Subcutaneous abdominal adipose tissue (tissue), 5 donors: ENCODE measurements around the gene TUBB8.
A peak's percentile ranks its signal among the peaks of the same experiment; 100 is the strongest.
"Not testable (repeated sequence)": the region's sequence is repeated elsewhere in the genome, so short reads cannot be mapped to it uniquely, and the experiment has no call there.

Experiments used
- H3K27ac ChIP-seq: one replicate; pipeline ENCODE4 v1.7.0; 2013; ENCODE audit warnings: low read depth, mild to moderate bottlenecking, inconsistent platforms, low read length, moderate library complexity
- H3K27me3 ChIP-seq, 5 donors: one replicate each; pipeline ENCODE4 v1.7.0; 2013; ENCODE audit warnings: low read length in 5 of 5, inconsistent platforms in 1 of 5; ENCODE audit not compliant: control insufficient read depth in 5 of 5, insufficient read depth in 4 of 5
- H3K36me3 ChIP-seq, 5 donors: one replicate each; pipeline ENCODE4 v1.7.0; 2013; ENCODE audit warnings: low read length in 5 of 5; ENCODE audit not compliant: control insufficient read depth in 5 of 5, insufficient read depth in 5 of 5
- H3K4me1 ChIP-seq, 5 donors: one replicate each; pipeline ENCODE4 v1.7.0; 2013; ENCODE audit warnings: low read length in 5 of 5, mild to moderate bottlenecking in 3 of 5, moderate library complexity in 1 of 5; ENCODE audit not compliant: control insufficient read depth in 5 of 5, insufficient read depth in 5 of 5
- H3K4me3 ChIP-seq, 5 donors: one replicate each; pipeline ENCODE4 v1.7.0; 2013; ENCODE audit warnings: low read length in 5 of 5, low read depth in 1 of 5
- H3K9ac ChIP-seq, 5 donors: one replicate each; pipeline ENCODE4 v1.7.0; 2013; ENCODE audit warnings: low read length in 5 of 5, mild to moderate bottlenecking in 4 of 5, moderate library complexity in 3 of 5
- H3K9me3 ChIP-seq, 5 donors: one replicate each; pipeline ENCODE4 v1.7.0; 2013; ENCODE audit warnings: low read length in 5 of 5; ENCODE audit not compliant: control insufficient read depth in 5 of 5
- donor health status: healthy.
- donor health status: healthy.
- donor health status: healthy.
- donor health status: healthy.
- donor health status: healthy.

The TUBB8 gene

GRCh38 chr10:87177-88080, 38.3 kb upstream of the TUBB8 start:
- Histone ChIP-seq H3K4me1 (peaks cover 0 to 4% (median 0%) of the 10 kb centered on the region in 5 donors), H3K4me3 (no peak overlapping the region), H3K27me3 (peaks cover 0 to 3% (median 0%) of the 10 kb centered on the region in 5 donors), H3K9ac (no peak overlapping the region), H3K27ac (no peak overlapping the region), H3K9me3 (no peaks in the 10 kb centered on the region), H3K36me3 (no peaks in the 10 kb centered on the region)

DNA sequence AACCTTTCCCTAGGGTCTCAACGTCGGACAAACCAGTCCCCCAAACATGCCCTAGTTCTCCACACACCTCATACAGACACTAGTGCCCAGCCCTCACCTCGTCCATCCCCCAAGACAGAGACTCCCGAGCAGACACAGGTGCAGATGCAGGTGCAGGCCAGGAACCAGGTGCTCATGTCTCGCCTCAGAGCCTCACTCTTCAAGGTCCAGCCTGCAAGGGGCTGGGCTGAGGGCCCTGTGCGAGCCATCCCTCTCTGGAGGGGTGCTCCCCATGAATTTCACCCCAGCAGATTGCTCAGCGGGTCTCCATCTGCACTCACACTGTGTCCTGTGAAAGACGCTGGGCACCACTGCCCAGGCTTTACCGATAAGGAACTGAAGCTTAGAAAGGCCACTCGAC, 36.9 kb upstream of the TUBB8 start:
- no peak overlapping the region for H3K9ac ChIP-seq
- H3K27me3 ChIP-seq, result peaks cover 0 to 5% (median 2%) of the 10 kb centered on the region in 5 donors
- H3K27ac ChIP-seq, result no peak overlapping the region
- no peak overlapping the region for H3K4me3 ChIP-seq
- H3K36me3 ChIP-seq, result no peaks in the 10 kb centered on the region
- no peaks in the 10 kb centered on the region for H3K9me3 ChIP-seq
- H3K4me1 ChIP-seq, result peaks cover 0 to 4% (median 0%) of the 10 kb centered on the region in 5 donors

DNA sequence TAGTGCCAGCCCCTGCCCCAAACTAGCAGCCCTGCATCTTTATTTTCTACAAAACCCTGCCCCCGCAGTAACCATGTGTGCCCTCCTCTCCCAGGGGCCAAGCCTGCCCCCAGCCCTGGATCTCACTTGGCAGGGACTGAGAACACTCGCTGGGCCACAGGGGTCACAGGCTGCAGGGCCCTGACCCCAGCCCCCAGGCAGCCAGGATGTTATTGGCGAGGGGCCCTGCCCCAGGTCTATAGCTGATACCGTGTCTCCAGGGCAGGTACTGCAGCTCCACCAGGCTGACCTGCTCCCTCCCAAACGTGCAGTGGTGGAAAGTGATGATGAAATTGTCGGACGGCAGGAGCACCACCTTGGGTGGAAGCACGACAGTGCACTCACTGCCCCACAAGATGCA, 35.9 kb upstream of the TUBB8 start:
- Histone ChIP-seq H3K36me3 (no peaks in the 10 kb centered on the region), H3K9ac (no peak overlapping the region), H3K27ac (no peak overlapping the region), H3K4me1 (peaks cover 0 to 4% (median 0%) of the 10 kb centered on the region in 5 donors), H3K9me3 (no peaks in the 10 kb centered on the region), H3K27me3 (peaks cover 2 to 10% (median 6%) of the 10 kb centered on the region in 5 donors), H3K4me3 (no peak overlapping the region)

GRCh38 chr10:83930-84530, 34.9 kb upstream of the TUBB8 start:
- Histone ChIP-seq H3K4me1 (peaks cover 0 to 4% (median 0%) of the 10 kb centered on the region in 5 donors), H3K9me3 (no peaks in the 10 kb centered on the region), H3K4me3 (no peak overlapping the region), H3K27ac (no peak overlapping the region), H3K9ac (no peak overlapping the region), H3K27me3 (peaks cover 2 to 11% (median 6%) of the 10 kb centered on the region in 5 donors), H3K36me3 (no peaks in the 10 kb centered on the region)

- no peaks in the 10 kb centered on the region for H3K36me3 ChIP-seq
- H3K4me1 ChIP-seq, result peaks cover 0 to 5% (median 4%) of the 10 kb centered on the region in 5 donors
- H3K4me3 ChIP-seq, result no peak overlapping the region
- no peaks in the 10 kb centered on the region for H3K9me3 ChIP-seq
- no peak overlapping the region for H3K27ac ChIP-seq
- peaks cover 2 to 11% (median 6%) of the 10 kb centered on the region in 5 donors for H3K27me3 ChIP-seq
- no peak overlapping the region for H3K9ac ChIP-seq
Measured at GRCh38 chr10:80477-81105, 31.5 kb upstream of the TUBB8 start.

DNA sequence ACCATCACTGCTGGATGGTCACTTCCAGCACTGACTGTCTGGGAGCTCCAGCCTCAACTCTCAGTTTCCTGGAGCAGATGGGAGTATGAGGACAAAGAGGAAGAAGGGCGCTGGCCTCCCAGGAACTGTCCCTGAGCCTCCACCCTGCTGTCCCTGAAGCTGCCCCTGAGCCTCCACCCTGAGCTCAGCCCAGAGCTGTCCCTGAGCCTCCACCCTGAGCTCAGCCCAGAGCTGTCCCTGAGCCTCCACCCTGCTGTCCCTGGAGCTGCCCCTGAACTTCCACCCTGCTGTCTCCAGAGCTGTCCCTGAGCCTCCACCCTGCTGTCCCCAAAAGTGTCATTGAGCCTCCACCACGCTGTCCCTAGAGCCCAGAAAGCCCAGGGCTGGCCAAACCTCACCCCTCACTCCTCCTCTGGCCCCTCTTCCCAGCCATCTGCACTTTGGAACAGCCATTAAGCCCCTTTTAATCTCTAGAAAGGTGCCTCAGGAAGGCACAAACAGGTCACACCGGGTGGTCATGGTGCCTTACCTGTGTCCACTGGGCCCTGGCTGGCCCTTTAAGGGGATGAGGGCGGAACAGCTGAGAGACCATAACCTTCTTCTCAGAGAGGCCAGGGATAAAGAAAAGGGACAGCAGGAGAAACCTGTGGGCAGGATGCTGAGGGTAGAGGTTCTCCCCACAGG, 30.6 kb upstream of the TUBB8 start:
- no peaks in the 10 kb centered on the region for H3K36me3 ChIP-seq
- H3K9ac ChIP-seq, result no peak overlapping the region
- no peaks in the 10 kb centered on the region for H3K9me3 ChIP-seq
- no peak overlapping the region for H3K27ac ChIP-seq
- H3K27me3 ChIP-seq, result peaks cover 2 to 11% (median 6%) of the 10 kb centered on the region in 5 donors
- H3K4me1 ChIP-seq, result peaks cover 0 to 5% (median 4%) of the 10 kb centered on the region in 5 donors
- no peak overlapping the region for H3K4me3 ChIP-seq

DNA sequence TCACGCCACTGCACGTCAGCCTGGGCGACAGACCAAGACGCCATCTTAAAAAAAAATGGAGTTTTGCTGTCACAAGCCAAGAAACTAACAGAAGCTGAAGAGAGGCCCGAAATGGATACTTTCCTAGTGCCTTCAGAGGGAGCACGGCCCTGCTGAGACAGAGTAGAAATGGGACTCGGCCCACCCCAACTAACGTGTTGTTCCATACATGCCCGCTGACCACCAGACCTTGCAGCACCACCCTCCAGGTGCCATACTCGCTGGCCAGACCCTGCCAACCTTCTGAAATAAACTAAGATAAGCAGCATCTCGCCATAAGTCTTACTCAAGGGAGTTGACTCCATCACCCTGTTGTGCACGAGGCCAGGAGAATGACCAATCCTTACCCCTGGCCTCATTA, 29.5 kb upstream of the TUBB8 start:
- H3K4me1 ChIP-seq, result peaks cover 0 to 12% (median 6%) of the 10 kb centered on the region in 5 donors
- H3K27me3 ChIP-seq, result peaks cover 2 to 11% (median 6%) of the 10 kb centered on the region in 5 donors
- no peaks in the 10 kb centered on the region for H3K9me3 ChIP-seq
- H3K36me3 ChIP-seq, result no peaks in the 10 kb centered on the region
- H3K4me3 ChIP-seq, result no peak overlapping the region
- no peak overlapping the region for H3K9ac ChIP-seq
- H3K27ac ChIP-seq, result no peak overlapping the region

GRCh38 chr10:74266-74621, 25.1 kb upstream of the TUBB8 start:
- not testable (repeated sequence) for H3K9me3 ChIP-seq, H3K27me3 ChIP-seq, H3K27ac ChIP-seq, H3K36me3 ChIP-seq, H3K9ac ChIP-seq
- Histone ChIP-seq H3K4me1 (peaks cover 0 to 14% (median 6%) of the 10 kb centered on the region in 5 donors), H3K4me3 (peak overlapping the region in 3 of 5 donors; percentile 60 to 75 (median 67))

GRCh38 chr10:73543-74265, 24.6 kb upstream of the TUBB8 start:
- peaks cover 0 to 14% (median 6%) of the 10 kb centered on the region in 5 donors for H3K4me1 ChIP-seq
- peak overlapping the region in 1 of 5 donors; percentile 68 for H3K9ac ChIP-seq
- not testable (repeated sequence) for H3K27me3 ChIP-seq, H3K36me3 ChIP-seq, H3K9me3 ChIP-seq, H3K27ac ChIP-seq
- peak overlapping the region in 4 of 5 donors; percentile 60 to 75 (median 65) for H3K4me3 ChIP-seq
